Fibroblast of skin of left quadriceps (primary cell): Measurements from ENCODE around the gene TMED7.

Experiments
- DNase-seq, 2 experiments: peaks; one replicate each; pipeline ENCODE4 v3.0.0-alpha.2; 2013; ENCODE audit warnings: low read depth in 2 of 2

The TMED7 gene

GRCh38 chr5:115627295-115627865 is 1.5 kb upstream of the TMED7 start:
- no peak for DNase-seq

GRCh38 chr5:115626445-115626823 is 598 bp upstream of the TMED7 start:
- DNase-seq: peak in 1 of 2 experiments; percentile 29

DNA sequence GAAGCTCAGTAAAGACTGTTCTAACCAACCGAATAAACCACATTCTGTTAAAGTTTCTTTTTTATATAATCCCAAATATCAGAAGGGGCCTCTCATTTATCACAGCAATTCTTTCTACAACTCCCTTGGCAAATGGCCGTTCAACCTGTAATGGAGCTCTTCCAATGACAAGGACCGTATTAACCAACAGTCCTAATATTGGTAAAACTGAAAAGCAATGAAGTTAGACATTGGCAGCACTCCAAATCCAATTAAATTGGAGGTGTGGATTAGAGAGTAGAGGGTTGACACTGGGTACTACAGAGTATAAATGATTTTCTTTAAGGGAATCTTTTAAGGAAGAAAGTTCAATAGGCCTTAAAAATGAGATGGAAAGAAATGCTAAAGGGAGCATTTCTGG is 842 bp downstream of the TMED7 start:
- no peak for DNase-seq

DNA sequence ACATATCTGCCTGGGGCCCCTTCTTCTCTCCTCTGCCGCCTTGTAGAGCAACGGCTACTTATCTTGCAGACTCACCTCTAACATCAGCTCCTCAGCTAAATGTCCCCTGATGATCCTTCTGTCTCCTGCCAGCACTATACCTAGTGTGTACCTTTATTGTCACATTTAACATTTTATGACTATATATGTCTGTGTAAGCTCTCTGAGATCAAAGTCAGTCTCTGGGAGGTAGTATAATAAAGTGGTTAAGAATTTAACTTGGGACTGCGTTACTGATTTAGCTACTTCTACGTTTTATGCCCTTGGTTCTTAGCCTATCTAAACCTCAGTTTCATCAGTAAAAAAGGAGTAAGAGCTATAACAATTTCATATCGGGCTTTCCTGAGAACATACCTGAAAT is 2.2 kb downstream of the TMED7 start:
- no peak for DNase-seq

DNA sequence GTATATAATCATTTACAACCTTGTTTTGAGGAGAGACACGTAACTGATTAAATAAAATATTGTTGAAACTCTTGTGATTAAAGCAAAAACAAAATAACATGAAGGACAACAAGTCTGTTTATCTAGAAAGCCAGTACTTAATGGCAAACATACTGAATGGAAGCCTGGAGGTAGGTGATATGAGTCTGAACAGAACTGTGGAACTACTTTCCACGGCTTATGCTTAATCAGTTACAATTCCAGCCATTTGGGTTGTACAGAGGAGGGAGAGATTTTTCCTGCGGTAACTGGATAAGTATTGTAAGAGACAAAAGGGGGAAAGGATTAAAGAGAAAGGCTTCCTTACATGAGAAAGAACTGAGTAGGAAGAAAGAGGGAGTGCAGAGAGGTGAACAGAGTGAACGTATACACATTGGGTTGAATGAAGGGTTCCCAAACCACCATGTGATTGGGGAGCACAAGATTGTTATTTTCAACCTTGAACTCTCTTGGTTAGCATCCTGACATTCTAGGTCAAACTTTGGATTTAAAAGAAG is 4.4 kb downstream of the TMED7 start:
- no peak for DNase-seq

GRCh38 chr5:115616892-115617291 is 8.9 kb downstream of the TMED7 start:
- no peak for DNase-seq

GRCh38 chr5:115616472-115616871 is 9.4 kb downstream of the TMED7 start:
- DNase-seq: no peak

DNA sequence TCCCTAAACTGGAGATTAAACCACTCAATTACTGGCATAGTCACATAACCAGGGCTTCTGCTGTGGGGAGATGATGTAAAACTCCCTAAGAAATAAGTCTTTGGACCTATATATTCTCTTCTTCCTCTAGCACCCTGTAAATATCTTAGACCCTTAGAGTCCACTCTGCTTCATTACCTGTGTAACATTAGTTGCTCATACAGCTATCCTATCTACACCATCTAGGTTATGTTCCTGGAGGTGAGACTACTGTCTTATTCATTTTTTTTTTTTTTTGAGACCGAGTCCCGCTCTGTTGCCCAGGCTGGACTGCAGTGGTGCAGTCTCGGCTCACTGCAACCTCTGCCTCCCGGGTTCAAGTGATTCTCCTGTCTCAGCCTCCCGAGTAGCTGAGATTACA is 14.0 kb downstream of the TMED7 start:
- no peak for DNase-seq

DNA sequence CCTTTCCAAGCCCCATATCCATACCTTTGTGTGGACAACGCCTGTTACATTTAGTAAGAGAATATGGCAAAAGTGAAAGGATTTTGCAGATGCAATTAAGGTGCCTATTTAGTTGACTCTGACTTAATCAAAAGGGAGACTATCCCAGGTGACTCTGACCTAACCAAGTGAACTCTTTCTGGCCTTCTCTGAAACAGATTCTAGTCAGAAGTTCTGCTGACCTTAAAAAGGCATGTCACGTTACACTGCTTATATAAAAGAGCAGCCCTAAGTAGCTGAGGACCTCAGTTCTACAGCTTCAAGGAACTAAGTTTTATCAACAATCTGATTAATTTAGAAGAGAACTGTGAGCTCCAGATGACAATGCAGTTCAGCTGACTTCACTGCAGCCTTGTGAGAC is 17.9 kb downstream of the TMED7 start:
- DNase-seq: no peak

GRCh38 chr5:115605436-115605835 is 20.4 kb downstream of the TMED7 start:
- DNase-seq: no peak

GRCh38 chr5:115602591-115603125 is 23.2 kb downstream of the TMED7 start:
- no peak for DNase-seq

- DNase-seq: no peak
Measured at GRCh38 chr5:115601701-115602590, 23.9 kb downstream of the TMED7 start, which contains the start of gene TICAM2. TSS of gene TICAM2 (minus strand) at chr5:115602479. CDS start at chr5:115581256, 21,223 bp downstream.

GRCh38 chr5:115600766-115601165 is 25.1 kb downstream of the TMED7 start:
- no peak for DNase-seq

- no peak for DNase-seq
Measured at GRCh38 chr5:115599924-115600323, 25.9 kb downstream of the TMED7 start.

- DNase-seq: no peak
Measured at GRCh38 chr5:115599502-115599901, 26.3 kb downstream of the TMED7 start.

GRCh38 chr5:115594128-115595047 is 31.4 kb downstream of the TMED7 start:
- no peak for DNase-seq

GRCh38 chr5:115589043-115589442 is 36.8 kb downstream of the TMED7 start:
- no peak for DNase-seq

GRCh38 chr5:115588640-115589039 is 37.2 kb downstream of the TMED7 start:
- no peak for DNase-seq

- DNase-seq: no peak
Measured at GRCh38 chr5:115586525-115587146, 39.2 kb downstream of the TMED7 start.

DNA sequence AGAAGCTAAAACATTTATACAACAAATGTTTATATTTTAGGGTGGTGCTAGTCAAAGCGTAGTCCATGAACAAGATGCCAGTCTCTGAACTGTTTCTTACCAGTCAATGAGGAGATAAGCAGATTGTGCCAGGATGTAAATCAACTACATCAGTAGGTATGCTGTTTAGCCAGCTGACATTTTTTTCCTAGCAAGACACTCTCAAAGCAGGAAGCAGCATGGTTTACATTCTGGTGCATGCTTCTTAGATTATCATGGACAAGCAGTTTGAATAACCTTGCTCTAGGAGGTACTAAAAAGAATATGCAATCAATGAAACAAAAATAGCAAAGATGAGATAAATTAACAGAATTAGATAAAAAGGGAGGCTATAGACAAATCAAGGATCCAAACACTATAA is 40.6 kb downstream of the TMED7 start:
- no peak for DNase-seq

DNA sequence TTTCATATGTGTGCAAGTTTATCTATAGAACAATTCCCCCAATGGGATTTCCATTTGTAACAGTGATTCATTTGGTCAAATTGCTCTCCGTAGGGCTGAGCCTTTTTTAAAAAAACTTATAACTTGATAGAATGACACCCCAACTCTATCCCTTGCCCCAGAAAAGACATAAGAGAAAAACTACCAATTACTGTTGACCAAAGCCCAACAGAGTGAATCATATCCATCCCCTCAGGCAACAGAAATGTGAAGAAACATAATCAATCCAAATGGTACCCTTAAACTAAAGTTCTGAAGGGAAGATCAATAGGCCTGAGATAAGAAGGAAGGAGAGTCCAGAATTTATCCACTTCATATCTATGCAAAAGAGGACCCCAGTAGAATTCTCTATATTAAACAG is 41.3 kb downstream of the TMED7 start:
- DNase-seq: no peak
